Naive thymus-derived CD4-positive, alpha-beta T cell (primary cell): ENCODE data around the gene DGUOK. TPM values are rescaled to one million over a fixed set of nuclear protein-coding genes. Genes with fewer than 3 reads are reported as not detected.

ENCODE experiments used
- ATAC-seq: fragments of 150-1000 bp; cut with Tn5 transposase; 2 replicates; pipeline ENCODE4 v1.10.0; 2021; ENCODE audit warnings: mild to moderate bottlenecking, moderate library complexity
- CTCF ChIA-PET: fragments of 350-600 bp; sonication (Branson Sonifier 250); formaldehyde crosslinking; loops from one replicate; lab custom pipeline; 2021; ENCODE audit warnings: antibody characterized with exemption; lab: Charles Lee
- POLR2A ChIA-PET: fragments of 350-600 bp; sonication (Branson Sonifier 250); formaldehyde crosslinking; loops from one replicate; lab custom pipeline; 2021; ENCODE audit warnings: antibody characterized with exemption, inconsistent platforms; lab: Charles Lee
- DNase-seq, 9 donors: peaks; one replicate each; pipeline versions ENCODE4 v3.0.0 to v3.0.0-alpha.2; 2020 to 2022; ENCODE audit warnings: mixed read lengths in 1 of 9
- H3K27ac ChIP-seq: one replicate; pipeline ENCODE4 v1.7.0; 2013; ENCODE audit warnings: mild to moderate bottlenecking, low read depth, low read length, moderate library complexity
- H3K27me3 ChIP-seq, 2 donors: one replicate each; pipeline ENCODE4 v1.7.0; 2013; ENCODE audit warnings: low read length in 2 of 2, mild to moderate bottlenecking in 2 of 2, moderate library complexity in 2 of 2; ENCODE audit not compliant: control insufficient read depth in 2 of 2, insufficient read depth in 2 of 2
- H3K36me3 ChIP-seq, 3 experiments: 1 replicate in 2 of 3; 2 replicates in 1 of 3; pipeline ENCODE4 v1.7.0; 2013; ENCODE audit warnings: low read length in 3 of 3, mild to moderate bottlenecking in 3 of 3, moderate library complexity in 1 of 3; ENCODE audit not compliant: insufficient read depth in 3 of 3, control insufficient read depth in 2 of 3
- H3K4me1 ChIP-seq, 2 donors: one replicate each; pipeline ENCODE4 v1.7.0; 2013; ENCODE audit warnings: low read length in 2 of 2, mild to moderate bottlenecking in 2 of 2, moderate library complexity in 1 of 2; ENCODE audit not compliant: control insufficient read depth in 2 of 2, insufficient read depth in 2 of 2
- H3K4me3 ChIP-seq: 2 replicates; pipeline ENCODE4 v1.7.0; 2013; ENCODE audit warnings: mild to moderate bottlenecking, low read length
- H3K9me3 ChIP-seq, 3 experiments: 1 replicate in 2 of 3; 2 replicates in 1 of 3; pipeline ENCODE4 v1.7.0; 2013; ENCODE audit warnings: low read length in 3 of 3; ENCODE audit not compliant: control insufficient read depth in 2 of 3
- H3K27ac Mint-ChIP-seq, 9 donors: one replicate each; pipeline ENCODE4 v1.8.0; 2020 to 2022; ENCODE audit warnings: mixed read lengths in 9 of 9, mild to moderate bottlenecking in 8 of 9, moderate library complexity in 5 of 9, inconsistent platforms in 2 of 9
- H3K27me3 Mint-ChIP-seq, 5 donors: one replicate each; pipeline ENCODE4 v1.8.0; 2021 to 2022; ENCODE audit warnings: mixed read lengths in 5 of 5, mild to moderate bottlenecking in 1 of 5
- H3K36me3 Mint-ChIP-seq, 5 donors: one replicate each; pipeline ENCODE4 v1.8.0; 2020 to 2022; ENCODE audit warnings: mixed read lengths in 5 of 5, mild to moderate bottlenecking in 3 of 5, inconsistent platforms in 1 of 5
- H3K4me1 Mint-ChIP-seq, 7 donors: one replicate each; pipeline ENCODE4 v1.8.0; 2020 to 2022; ENCODE audit warnings: mixed read lengths in 7 of 7, mild to moderate bottlenecking in 3 of 7, inconsistent platforms in 1 of 7
- H3K4me3 Mint-ChIP-seq, 10 donors: one replicate each; pipeline ENCODE4 v1.8.0; 2020 to 2022; ENCODE audit warnings: mild to moderate bottlenecking in 10 of 10, mixed read lengths in 10 of 10, moderate library complexity in 6 of 10, inconsistent platforms in 2 of 10
- H3K9me3 Mint-ChIP-seq, 11 donors: one replicate each; pipeline ENCODE4 v1.8.0; 2020 to 2022; ENCODE audit warnings: mixed read lengths in 11 of 11, mild to moderate bottlenecking in 4 of 11, inconsistent platforms in 1 of 11, moderate library complexity in 1 of 11
- intact Hi-C, 2 donors: fragments of 100-400 bp; cut with micrococcal nuclease; formaldehyde crosslinking; loops; one replicate each; pipeline ENCODE4 v1.15.1; 2023
- polyA plus RNA-seq, 2 donors: library from polyadenylated mRNA; unstranded; fragments of 300-500 nt; fragmentation: Illumina TruSeq; gene quantifications; one replicate each; pipeline ENCODE4 v1.2.3, GENCODE V29; 2021
- total RNA-seq, 6 experiments: library from RNA in 5 of 6; stranded (reverse) in 5 of 6; gene quantifications; 1 replicate in 5 of 6; 2 replicates in 1 of 6; pipeline ENCODE4 v1.2.3 and lab custom pipeline; 2021 to 2026

The DGUOK gene
- total and polyA plus RNA-seq, 7 experiments from 2014 or later = 43.1 to 220 (median 69.4) TPM

DNA sequence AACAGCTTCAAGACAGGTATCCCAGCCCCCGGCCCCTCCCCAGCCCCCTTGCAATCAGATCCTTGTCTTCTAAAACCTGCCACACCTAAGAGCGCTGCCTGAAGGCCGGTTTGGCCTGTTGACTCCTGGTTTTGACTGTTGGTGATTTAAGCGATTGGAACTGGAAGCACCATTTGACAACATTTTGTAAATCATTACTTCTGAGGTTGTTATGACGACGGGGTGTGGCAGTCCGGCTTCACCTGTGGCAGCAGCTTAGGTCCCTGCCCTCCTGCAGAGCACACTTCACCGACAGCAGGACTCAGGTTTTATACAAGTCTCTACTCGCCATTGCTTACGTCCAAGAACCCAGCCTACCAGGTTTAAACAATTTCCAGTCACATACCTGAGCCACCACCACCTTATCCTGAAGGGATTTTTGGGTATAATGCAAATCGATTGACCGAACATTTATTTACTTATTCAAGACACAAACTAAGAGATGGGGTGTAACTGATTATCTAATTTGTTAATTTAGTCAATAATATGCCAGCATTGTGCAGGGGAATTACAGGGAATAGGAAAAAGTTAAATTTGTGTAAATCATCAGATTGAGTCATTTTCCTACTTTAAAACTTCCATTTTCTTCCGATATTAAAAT is 707 bp upstream of the DGUOK start:
- POLR2A ChIA-PET = interaction anchor here (1.1 to 1.2 kb wide), 2 partner anchors 61 to 252 kb away, joined by 3 to 4 read pairs; partner anchors contain the start of gene MOB1A
- CTCF ChIA-PET = interaction anchor here (0.6 kb wide), 1 partner anchor 102 kb away, joined by 3 read pairs; no protein-coding TSS in a partner anchor
- H3K36me3 ChIP-seq = peaks cover 0 to under 1% (median 0%) of the 10 kb centered on the region in 3 experiments

DNA sequence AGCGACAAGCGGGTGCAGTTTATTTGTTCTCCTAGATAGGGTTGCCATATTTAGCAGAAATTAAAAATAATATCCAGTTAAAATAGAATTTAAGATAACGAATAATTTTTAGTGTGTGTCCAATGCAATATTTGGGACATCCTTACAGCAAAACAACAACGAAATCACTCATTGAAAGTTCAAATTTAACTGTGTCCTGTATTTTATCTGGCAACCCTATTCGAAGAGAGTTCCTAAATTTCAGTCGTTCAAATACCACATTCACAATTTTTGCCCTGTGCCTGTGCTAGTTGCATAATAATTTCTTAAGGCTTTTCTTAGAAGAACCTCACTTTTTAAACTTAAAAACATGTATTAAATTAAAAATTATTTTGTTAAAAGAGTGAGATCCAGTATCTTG is 664 bp downstream of the DGUOK start:
- Mint-ChIP-seq H3K4me1 (peaks cover 42 to 63% (median 59%) of the 10 kb centered on the region in 7 donors), H3K27me3 (no peaks in the 10 kb centered on the region), H3K9me3 (peaks cover 0 to 3% (median 0%) of the 10 kb centered on the region in 11 donors), H3K27ac (peak overlapping the region; percentile 79 to 99 (median 98)), H3K36me3 (peaks cover 6 to 28% (median 22%) of the 10 kb centered on the region in 5 donors), H3K4me3 (peak overlapping the region; percentile 80 to 97 (median 92))
- intact Hi-C loops = loop anchor here (1.0 to 10.0 kb wide), 17 partner anchors 21 to 917 kb away; partner anchors contain the start of genes MTHFD2 (in 2 of the 2), ALMS1 (in 1 of the 2), AUP1 (in 1 of the 2) and BOLA3 (in 1 of the 2)
- POLR2A ChIA-PET = interaction anchor here (0.7 to 1.9 kb wide), 16 partner anchors 8 to 494 kb away, joined by 3 to 8 read pairs (median 4); partner anchors contain the start of genes MOB1A and STAMBP
- CTCF ChIA-PET = interaction anchor here (0.6 kb wide), 1 partner anchor 41 kb away, joined by 6 read pairs; no protein-coding TSS in a partner anchor
- peak overlapping the region; percentile 87 for H3K4me3 ChIP-seq
- H3K9me3 ChIP-seq = no peaks in the 10 kb centered on the region
- H3K27me3 ChIP-seq = no peaks in the 10 kb centered on the region
- peak overlapping the region; percentile 98 for H3K27ac ChIP-seq
- ATAC-seq = no peak
- DNase-seq = no peak
- peaks cover 39 to 46% of the 10 kb centered on the region in 2 donors for H3K4me1 ChIP-seq
- H3K36me3 ChIP-seq = peaks cover 0 to 7% (median 0%) of the 10 kb centered on the region in 3 experiments

More for the DNA sequence above, 707 bp upstream of the DGUOK start:
- Histone ChIP-seq H3K9me3 (no peaks in the 10 kb centered on the region), H3K27me3 (no peaks in the 10 kb centered on the region), H3K27ac (peak overlapping the region; percentile 98), H3K4me1 (peaks cover 32 to 34% of the 10 kb centered on the region in 2 donors), H3K4me3 (peak overlapping the region; percentile 14)
- Mint-ChIP-seq H3K9me3 (peaks cover 0 to 3% (median 0%) of the 10 kb centered on the region in 11 donors), H3K36me3 (peaks cover 0 to 18% (median 12%) of the 10 kb centered on the region in 5 donors), H3K4me3 (peak overlapping the region; percentile 62 to 97 (median 86)), H3K4me1 (peaks cover 30 to 49% (median 45%) of the 10 kb centered on the region in 7 donors), H3K27ac (peak overlapping the region; percentile 74 to 99 (median 98)), H3K27me3 (no peaks in the 10 kb centered on the region)
- no peak for ATAC-seq
- intact Hi-C loops = loop anchor here (1.0 to 10.0 kb wide), 24 partner anchors 18 to 919 kb away; partner anchors contain the start of genes BOLA3 (in 2 of the 2), MTHFD2 (in 2 of the 2), TPRKB (in 2 of the 2) and ALMS1 (in 1 of the 2)
- no peak for DNase-seq

- H3K4me1 Mint-ChIP-seq = peaks cover 46 to 79% (median 73%) of the 10 kb centered on the region in 7 donors
- H3K27ac Mint-ChIP-seq = peak overlapping the region in 8 of 9 donors; percentile 63 to 99 (median 89)
- intact Hi-C loops = loop anchor here (5.0 to 10.0 kb wide), 3 partner anchors 542 to 916 kb away; partner anchors contain the start of genes ALMS1 (in 1 of the 2), AUP1 (in 1 of the 2), DQX1 (in 1 of the 2) and HTRA2 (in 1 of the 2)
- ATAC-seq = no peak
- ChIA-PET CTCF (interaction anchor here (0.7 kb wide), 1 partner anchor 57 kb away, joined by 3 read pairs; no protein-coding TSS in a partner anchor), POLR2A (interaction anchor here (0.7 to 1.1 kb wide), 3 partner anchors 57 to 103 kb away, joined by 3 to 4 read pairs (median 3); no protein-coding TSS in a partner anchor)
- no peaks in the 10 kb centered on the region for H3K27me3 ChIP-seq
- H3K4me3 ChIP-seq = peak overlapping the region; percentile 11
- H3K9me3 Mint-ChIP-seq = peaks cover 0 to 3% (median 0%) of the 10 kb centered on the region in 11 donors
- no peaks in the 10 kb centered on the region for H3K27me3 Mint-ChIP-seq
- DNase-seq = no peak
- H3K4me1 ChIP-seq = peaks cover 39 to 49% of the 10 kb centered on the region in 2 donors
- peaks cover 6 to 34% (median 23%) of the 10 kb centered on the region in 5 donors for H3K36me3 Mint-ChIP-seq
- H3K9me3 ChIP-seq = no peaks in the 10 kb centered on the region
- H3K4me3 Mint-ChIP-seq = peak overlapping the region; percentile 68 to 92 (median 80)
- H3K27ac ChIP-seq = peak overlapping the region; percentile 98
- peaks cover 0 to 18% (median 8%) of the 10 kb centered on the region in 3 experiments for H3K36me3 ChIP-seq
Observed at GRCh38 chr2:73928963-73929347, 2.3 kb downstream of the DGUOK start.

DNA sequence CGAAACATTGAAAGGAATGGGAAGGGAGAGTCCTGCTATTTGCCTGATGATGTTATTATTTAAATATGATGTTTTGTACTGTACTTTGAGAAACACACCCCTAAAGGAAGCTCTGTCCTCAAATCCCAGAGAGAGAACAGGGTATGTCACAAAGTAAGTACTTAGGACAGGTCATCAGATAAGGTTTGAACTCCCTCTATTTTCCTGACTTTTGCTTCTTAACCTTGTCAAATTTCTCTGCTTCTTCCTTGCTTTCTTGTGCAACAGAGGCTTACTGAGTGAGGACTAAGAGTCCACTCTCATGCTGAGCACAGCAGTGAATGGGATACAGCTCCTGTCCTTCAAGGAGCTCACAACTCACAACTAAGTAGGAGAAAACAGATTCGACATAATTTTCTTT is 3.7 kb downstream of the DGUOK start:
- POLR2A ChIA-PET = interaction anchor here (0.6 to 1.2 kb wide), 4 partner anchors 8 to 58 kb away, joined by 3 to 4 read pairs (median 4); no protein-coding TSS in a partner anchor
- Mint-ChIP-seq H3K4me3 (peak overlapping the region in 6 of 10 donors; percentile 16 to 87 (median 56)), H3K4me1 (peaks cover 50 to 86% (median 80%) of the 10 kb centered on the region in 7 donors), H3K9me3 (peaks cover 0 to 3% (median 0%) of the 10 kb centered on the region in 11 donors), H3K27me3 (no peaks in the 10 kb centered on the region), H3K27ac (peak overlapping the region in 6 of 9 donors; percentile 60 to 99 (median 90)), H3K36me3 (peaks cover 6 to 34% (median 23%) of the 10 kb centered on the region in 5 donors)
- no peak overlapping the region for H3K4me3 ChIP-seq
- ATAC-seq = no peak
- H3K27me3 ChIP-seq = no peaks in the 10 kb centered on the region
- peaks cover 0 to 18% (median 8%) of the 10 kb centered on the region in 3 experiments for H3K36me3 ChIP-seq
- intact Hi-C loops = no loop called here
- CTCF ChIA-PET = interaction anchor here (1.0 kb wide), 1 partner anchor 138 kb away, joined by 3 read pairs; no protein-coding TSS in a partner anchor
- H3K9me3 ChIP-seq = no peaks in the 10 kb centered on the region
- no peak for DNase-seq
- peaks cover 39 to 49% of the 10 kb centered on the region in 2 donors for H3K4me1 ChIP-seq
- peak overlapping the region; percentile 47 for H3K27ac ChIP-seq

DNA sequence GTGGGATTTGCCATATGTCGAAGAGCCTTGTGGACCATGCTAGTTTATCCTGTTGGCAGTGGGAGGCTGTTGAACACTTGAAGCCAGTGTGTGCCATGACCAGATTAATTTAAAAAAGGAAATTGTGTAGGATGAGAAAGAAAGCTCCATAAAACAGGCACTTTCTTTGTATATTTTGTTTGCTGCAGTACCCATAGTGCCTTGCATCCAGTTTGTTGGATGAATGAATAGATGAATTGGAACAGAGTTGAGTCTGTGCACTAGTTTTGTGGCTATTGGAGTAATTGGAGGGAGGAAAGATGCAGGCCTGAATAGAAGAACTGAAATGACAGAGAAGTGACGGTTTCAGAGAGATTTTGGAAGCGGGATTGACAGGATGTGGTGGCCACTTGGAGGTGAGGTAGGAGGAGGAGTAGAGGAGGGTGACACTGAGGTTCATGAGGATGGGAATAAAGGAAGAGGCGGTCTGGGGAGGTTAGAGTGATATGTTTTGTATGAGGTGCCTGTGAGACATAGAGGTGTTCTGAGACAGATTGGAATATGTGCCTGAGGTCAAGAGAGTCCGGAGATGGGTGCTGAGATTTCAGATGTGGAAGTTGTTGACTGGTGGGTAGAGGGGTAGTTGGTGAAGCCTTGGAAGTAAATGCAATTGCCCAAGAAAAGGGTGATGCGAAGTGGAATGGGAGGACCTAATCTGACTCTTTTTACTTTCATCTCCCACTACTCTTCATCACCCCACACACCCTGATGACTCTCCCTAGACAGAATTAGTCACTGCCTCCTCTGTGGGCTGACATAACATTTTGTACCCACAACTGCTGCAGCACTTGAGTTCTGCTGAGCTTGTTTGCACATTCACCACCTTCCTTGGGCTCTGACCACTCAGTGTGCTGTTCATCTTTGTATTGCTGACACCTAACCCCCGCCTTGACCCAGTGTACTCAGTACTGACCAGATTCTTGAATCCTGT is 5.1 kb downstream of the DGUOK start:
- Histone ChIP-seq H3K27me3 (no peaks in the 10 kb centered on the region), H3K27ac (no peak overlapping the region), H3K4me1 (peaks cover 34 to 44% of the 10 kb centered on the region in 2 donors), H3K4me3 (no peak overlapping the region), H3K9me3 (no peaks in the 10 kb centered on the region), H3K36me3 (peaks cover 0 to 20% (median 8%) of the 10 kb centered on the region in 3 experiments)
- ChIA-PET CTCF (no interaction called here), POLR2A (no interaction called here)
- Mint-ChIP-seq H3K4me1 (peaks cover 58 to 91% (median 83%) of the 10 kb centered on the region in 7 donors), H3K27ac (peak overlapping the region; percentile 28 to 84 (median 67)), H3K27me3 (no peaks in the 10 kb centered on the region), H3K36me3 (peaks cover 6 to 37% (median 23%) of the 10 kb centered on the region in 5 donors), H3K4me3 (peak overlapping the region; percentile 18 to 81 (median 57)), H3K9me3 (peaks cover 0 to 1% (median 0%) of the 10 kb centered on the region in 11 donors)
- peak in 1 of 9 donors; percentile 53 for DNase-seq
- peak; percentile 59 for ATAC-seq
- intact Hi-C loops = no loop called here
